ENCODE results near the gene FAAH2.

Gene FAAH2

GRCh38 chrX:57286507-57287251 is at the start of gene FAAH2:
Gene FAAH2 (plus strand): TSS chrX:57286706. CDS start chrX:57286826, 120 bp downstream.
- TF ChIP-seq EZH2phosphoT487 (IDR thresholded peaks at IDR 0.05; ENCODE audit: borderline replicate concordance, low read length): no peak
- no peak for TF ChIP-seq CTCF (IDR thresholded peaks at IDR 0.05; ENCODE audit: low read depth, low read length, poor library complexity, severe bottlenecking)
- Histone ChIP-seq H3K36me3 (ENCODE audit: control insufficient read depth, low read length) (no peaks in the 10 kb centered on the region), H3F3A (ENCODE audit: control insufficient read depth, insufficient read depth) (no peaks in the 10 kb centered on the region), H3K4me2 (ENCODE audit: low read length) (peak within 1 kb of the TSS; percentile 53), H3K27ac (ENCODE audit: low read depth, low read length) (no peak within 1 kb of the TSS), H3K9me2 (replicated peaks; ENCODE audit: control insufficient read depth, low read length) (no peaks in the 10 kb centered on the region), H3K4me3 (ENCODE audit: low read length) (peak within 1 kb of the TSS; percentile 54), H3K79me2 (ENCODE audit: control insufficient read depth, low read length) (no peaks in the 10 kb centered on the region), H4K20me1 (ENCODE audit: control insufficient read depth, insufficient read depth, low read depth, low read length) (no peaks in the 10 kb centered on the region), H3K27me3 (ENCODE audit: control insufficient read depth, low read length) (no peaks in the 10 kb centered on the region), H3K4me1 (ENCODE audit: control insufficient read depth, low read length) (no peaks in the 10 kb centered on the region), H3K9me3 (ENCODE audit: control insufficient read depth, insufficient read depth, low read length) (no peaks in the 10 kb centered on the region)

GRCh38 chrX:57241967-57242366 is 44.5 kb upstream of the FAAH2 start:
- Histone ChIP-seq H3K4me2 (ENCODE audit: low read length) (no peak overlapping the region), H4K20me1 (ENCODE audit: control insufficient read depth, insufficient read depth, low read depth, low read length) (no peaks in the 10 kb centered on the region), H3K27me3 (ENCODE audit: control insufficient read depth, low read length) (no peaks in the 10 kb centered on the region), H3K9me2 (replicated peaks; ENCODE audit: control insufficient read depth, low read length) (no peaks in the 10 kb centered on the region), H3K79me2 (ENCODE audit: control insufficient read depth, low read length) (no peaks in the 10 kb centered on the region), H3F3A (ENCODE audit: control insufficient read depth, insufficient read depth) (no peaks in the 10 kb centered on the region), H3K4me1 (ENCODE audit: control insufficient read depth, low read length) (no peaks in the 10 kb centered on the region), H3K27ac (ENCODE audit: low read depth, low read length) (no peak overlapping the region), H3K4me3 (ENCODE audit: low read length) (no peak overlapping the region), H3K9me3 (ENCODE audit: control insufficient read depth, insufficient read depth, low read length) (no peaks in the 10 kb centered on the region), H3K36me3 (ENCODE audit: control insufficient read depth, low read length) (no peaks in the 10 kb centered on the region)
- TF ChIP-seq CTCF (IDR thresholded peaks at IDR 0.05; ENCODE audit: low read depth, low read length, poor library complexity, severe bottlenecking) (no peak), EZH2phosphoT487 (IDR thresholded peaks at IDR 0.05; ENCODE audit: borderline replicate concordance, low read length) (no peak)

GRCh38 chrX:57251965-57252364 is 34.5 kb upstream of the FAAH2 start:
- H3K36me3 ChIP-seq (ENCODE audit: control insufficient read depth, low read length): no peaks in the 10 kb centered on the region
- no peak overlapping the region for H3K4me3 ChIP-seq (ENCODE audit: low read length)
- H3K9me2 ChIP-seq (replicated peaks; ENCODE audit: control insufficient read depth, low read length): no peaks in the 10 kb centered on the region
- TF ChIP-seq CTCF (IDR thresholded peaks at IDR 0.05; ENCODE audit: low read depth, low read length, poor library complexity, severe bottlenecking) (no peak), EZH2phosphoT487 (IDR thresholded peaks at IDR 0.05; ENCODE audit: borderline replicate concordance, low read length) (no peak)
- no peaks in the 10 kb centered on the region for H3F3A ChIP-seq (ENCODE audit: control insufficient read depth, insufficient read depth)
- no peak overlapping the region for H3K27ac ChIP-seq (ENCODE audit: low read depth, low read length)
- no peaks in the 10 kb centered on the region for H3K4me1 ChIP-seq (ENCODE audit: control insufficient read depth, low read length)
- H3K4me2 ChIP-seq (ENCODE audit: low read length): no peak overlapping the region
- no peaks in the 10 kb centered on the region for H3K79me2 ChIP-seq (ENCODE audit: control insufficient read depth, low read length)
- H4K20me1 ChIP-seq (ENCODE audit: control insufficient read depth, insufficient read depth, low read depth, low read length): no peaks in the 10 kb centered on the region
- H3K27me3 ChIP-seq (ENCODE audit: control insufficient read depth, low read length): no peaks in the 10 kb centered on the region
- H3K9me3 ChIP-seq (ENCODE audit: control insufficient read depth, insufficient read depth, low read length): no peaks in the 10 kb centered on the region

Measured in DOHH2 (cell line).